ENCODE results near the gene GLDN. TPM values are rescaled to one million over a fixed set of nuclear protein-coding genes. Genes with fewer than 3 reads are reported as not detected.

The GLDN gene
- polyA plus RNA-seq, 1 donor from 2014 or later, result not detected

- Mint-ChIP-seq H3K36me3 (peaks cover 4% of the 10 kb centered on the region), H3K4me3 (no peak overlapping the region), H3K4me1 (no peaks in the 10 kb centered on the region), H3K27me3 (no peaks in the 10 kb centered on the region), H3K9me3 (no peaks in the 10 kb centered on the region), H3K27ac (no peak overlapping the region)
Observed at GRCh38 chr15:51447855-51448621, 106.6 kb downstream of the GLDN start.

- Mint-ChIP-seq H3K27me3 (no peaks in the 10 kb centered on the region), H3K4me3 (no peak overlapping the region), H3K9me3 (no peaks in the 10 kb centered on the region), H3K36me3 (peaks cover 4% of the 10 kb centered on the region), H3K27ac (no peak overlapping the region), H3K4me1 (no peaks in the 10 kb centered on the region)
Observed at GRCh38 chr15:51448622-51449399, 107.4 kb downstream of the GLDN start.

DNA sequence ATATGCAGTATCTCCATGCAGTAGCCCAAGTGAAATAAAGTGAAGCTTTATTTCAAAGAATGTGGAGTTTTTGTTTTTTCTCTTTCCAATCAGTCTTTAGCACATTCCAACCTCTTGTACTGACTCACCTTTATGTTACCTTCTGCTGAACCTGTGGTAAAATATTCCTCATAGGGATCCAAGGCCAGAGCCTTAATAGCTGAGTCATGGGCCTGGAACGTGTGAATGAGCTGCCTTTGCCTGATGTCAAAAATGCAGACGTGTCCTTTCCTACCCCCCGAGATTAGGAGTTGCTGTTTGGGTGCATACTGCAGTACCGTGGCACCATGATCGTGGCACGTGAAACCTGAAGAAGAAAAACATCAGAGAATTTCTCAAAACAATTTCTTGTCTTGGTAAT, 108.5 kb downstream of the GLDN start:
- H3K4me1 Mint-ChIP-seq, result no peaks in the 10 kb centered on the region
- H3K9me3 Mint-ChIP-seq, result no peaks in the 10 kb centered on the region
- H3K4me3 Mint-ChIP-seq, result no peak overlapping the region
- H3K27me3 Mint-ChIP-seq, result no peaks in the 10 kb centered on the region
- H3K27ac Mint-ChIP-seq, result no peak overlapping the region
- peaks cover 4% of the 10 kb centered on the region for H3K36me3 Mint-ChIP-seq

Other genes with a start within 250 kb of the GLDN start
- gene TNFAIP8L3, start 246.7 kb upstream of the GLDN start, polyA plus RNA-seq, result not detected
- gene CYP19A1, start 3.1 kb upstream of the GLDN start, polyA plus RNA-seq, result not detected

All from IgD-negative memory B cell (primary cell).